Hematopoietic multipotent progenitor cell treated with erythropoietin and hydrocortisone succinate and interleukin-3 and kit ligand, for 8 days (in vitro differentiated cells): Measurements from ENCODE around the gene HERPUD1.
A peak's percentile ranks its signal among the peaks of the same experiment; 100 is the strongest.
"Not testable (repeated sequence)": the region's sequence is repeated elsewhere in the genome, so short reads cannot be mapped to it uniquely, and the experiment has no call there.

Source experiments
- DNase-seq: peaks from one replicate; pipeline ENCODE4 v3.0.0-alpha.2; 2015

HERPUD1 gene

GRCh38 chr16:56983211-56983751 is 51.3 kb downstream of the HERPUD1 start:
- no peak for DNase-seq

GRCh38 chr16:56984639-56985038 is 52.7 kb downstream of the HERPUD1 start:
- no peak for DNase-seq

- no peak for DNase-seq
Measured at GRCh38 chr16:56985288-56985961, 53.5 kb downstream of the HERPUD1 start.

- DNase-seq, result no peak
Measured at GRCh38 chr16:56985962-56986360, 54.0 kb downstream of the HERPUD1 start.

- DNase-seq, result no peak
Measured at GRCh38 chr16:56986361-56986760, 54.4 kb downstream of the HERPUD1 start.

GRCh38 chr16:56986908-56987307 is 55.0 kb downstream of the HERPUD1 start:
- not testable (repeated sequence) for DNase-seq

GRCh38 chr16:56987692-56988091 is 55.8 kb downstream of the HERPUD1 start:
- DNase-seq, result no peak

- peak; percentile 74 for DNase-seq
Measured at GRCh38 chr16:56988161-56988947, 56.4 kb downstream of the HERPUD1 start.

- DNase-seq, result peak; percentile 86
Measured at GRCh38 chr16:56988948-56989945, 57.3 kb downstream of the HERPUD1 start, which contains the start of gene NLRC5. TSS of gene NLRC5 (plus strand) at chr16:56989557. CDS start at chr16:57020713, 31,156 bp downstream.

GRCh38 chr16:56989988-56990387 is 58.0 kb downstream of the HERPUD1 start:
- DNase-seq, result no peak

- no peak for DNase-seq
Measured at GRCh38 chr16:56990407-56991286, 58.7 kb downstream of the HERPUD1 start.

GRCh38 chr16:56992431-56992830 is 60.5 kb downstream of the HERPUD1 start:
- DNase-seq, result not testable (repeated sequence)

- no peak for DNase-seq
Measured at GRCh38 chr16:56993204-56993603, 61.3 kb downstream of the HERPUD1 start.

- DNase-seq, result no peak
Measured at GRCh38 chr16:56994311-56994710, 62.4 kb downstream of the HERPUD1 start.
